Fibroblast of the aortic adventitia (primary cell): ENCODE results near the gene ZDHHC5. TPM values are rescaled to one million over a fixed set of nuclear protein-coding genes. Genes with fewer than 3 reads are reported as not detected.

Experiments used
- DNase-seq: peaks from one replicate; pipeline ENCODE4 v3.0.0-alpha.2; 2010; ENCODE audit warnings: low read depth
- H3K4me3 ChIP-seq: 2 replicates; pipeline ENCODE4 v1.5.1; 2011; ENCODE audit warnings: low read depth, mild to moderate bottlenecking, control low read depth, low read length, moderate library complexity
- total RNA-seq: library from RNA; depleted of rRNA; stranded (reverse); fragments of >200 nt; gene quantifications from 2 replicates; pipeline ENCODE4 v1.2.3, GENCODE V29; 2012; ENCODE audit warnings: low replicate concordance
- TF ChIP-seq, protein P1 (sequence below): IDR thresholded peaks from 2 replicates; pipeline ENCODE4 v1.5.1; 2011; ENCODE audit warnings: mild to moderate bottlenecking, low read length, control low read depth, inconsistent platforms; ENCODE audit not compliant: insufficient read depth

ZDHHC5 gene
- total RNA-seq, 1 donor, result 49.6 TPM

DNA sequence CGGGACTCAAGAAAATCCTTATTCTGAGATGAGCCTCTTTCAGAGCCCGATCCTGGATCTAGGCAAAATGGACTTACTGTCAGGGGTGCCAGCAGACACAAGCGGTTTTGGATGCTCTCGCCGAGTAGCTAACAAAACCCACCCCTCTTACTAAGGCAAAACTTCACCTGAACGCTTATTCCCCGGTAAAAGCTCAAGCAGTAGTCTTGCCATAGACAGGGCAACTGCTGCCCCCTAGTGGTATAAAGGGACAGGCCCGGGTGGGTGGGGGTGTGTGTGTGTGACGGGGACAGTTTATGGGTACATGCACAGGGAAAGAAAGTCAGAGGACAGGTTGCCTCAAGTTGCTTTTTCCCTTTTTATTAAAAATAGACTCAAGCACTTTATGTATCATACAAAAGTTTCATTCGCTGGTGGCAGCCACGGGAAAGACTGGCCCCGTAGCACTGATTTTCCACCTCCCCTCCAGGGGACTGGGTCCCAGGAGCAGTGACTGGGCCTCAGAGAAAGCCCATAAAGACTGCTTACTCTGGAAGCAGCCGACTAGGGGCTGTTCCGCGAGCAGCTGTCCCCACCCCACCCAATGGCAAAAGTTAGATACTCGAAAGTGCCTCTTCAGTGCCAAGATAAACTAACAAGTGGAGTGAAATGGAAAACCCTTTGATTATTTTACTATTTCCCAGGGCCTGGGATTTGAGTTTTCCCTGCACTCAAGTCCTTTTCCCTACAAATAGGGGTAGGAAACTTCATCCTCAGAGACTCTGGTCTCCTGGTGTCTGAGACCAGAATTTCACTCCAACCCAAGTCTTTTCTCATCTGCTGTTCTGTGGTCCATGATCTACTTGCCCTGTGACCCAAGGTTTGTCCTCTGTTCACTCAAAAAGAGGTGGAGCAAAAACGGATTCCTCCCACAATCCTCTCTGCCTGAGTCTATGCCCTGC lies 22.9 kb upstream of the ZDHHC5 start:
- TF ChIP-seq, protein P1, sequence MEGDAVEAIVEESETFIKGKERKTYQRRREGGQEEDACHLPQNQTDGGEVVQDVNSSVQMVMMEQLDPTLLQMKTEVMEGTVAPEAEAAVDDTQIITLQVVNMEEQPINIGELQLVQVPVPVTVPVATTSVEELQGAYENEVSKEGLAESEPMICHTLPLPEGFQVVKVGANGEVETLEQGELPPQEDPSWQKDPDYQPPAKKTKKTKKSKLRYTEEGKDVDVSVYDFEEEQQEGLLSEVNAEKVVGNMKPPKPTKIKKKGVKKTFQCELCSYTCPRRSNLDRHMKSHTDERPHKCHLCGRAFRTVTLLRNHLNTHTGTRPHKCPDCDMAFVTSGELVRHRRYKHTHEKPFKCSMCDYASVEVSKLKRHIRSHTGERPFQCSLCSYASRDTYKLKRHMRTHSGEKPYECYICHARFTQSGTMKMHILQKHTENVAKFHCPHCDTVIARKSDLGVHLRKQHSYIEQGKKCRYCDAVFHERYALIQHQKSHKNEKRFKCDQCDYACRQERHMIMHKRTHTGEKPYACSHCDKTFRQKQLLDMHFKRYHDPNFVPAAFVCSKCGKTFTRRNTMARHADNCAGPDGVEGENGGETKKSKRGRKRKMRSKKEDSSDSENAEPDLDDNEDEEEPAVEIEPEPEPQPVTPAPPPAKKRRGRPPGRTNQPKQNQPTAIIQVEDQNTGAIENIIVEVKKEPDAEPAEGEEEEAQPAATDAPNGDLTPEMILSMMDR, result peak; percentile 90
- peak; percentile 74 for DNase-seq
- H3K4me3 ChIP-seq, result no peak overlapping the region

DNA sequence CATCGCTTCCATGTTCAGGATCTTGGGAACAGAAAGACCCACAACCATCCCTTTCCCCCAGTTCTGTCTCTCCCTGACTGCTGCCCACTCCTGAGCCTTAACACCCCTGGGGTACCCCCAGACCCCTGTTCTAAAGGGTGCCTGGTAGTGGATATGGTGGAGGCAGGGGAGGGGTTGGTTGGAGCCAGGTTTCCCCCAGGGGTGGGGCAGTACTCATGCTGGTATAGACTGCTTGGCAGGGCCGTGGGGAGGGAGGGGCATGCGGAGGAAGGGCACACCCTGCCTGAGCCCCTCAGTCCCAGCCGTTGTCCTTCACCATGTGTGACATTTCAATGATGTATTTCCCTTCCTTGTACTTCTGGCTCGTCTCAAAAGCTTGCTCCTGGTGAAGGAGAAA lies 22.2 kb upstream of the ZDHHC5 start:
- DNase-seq, result no peak
- TF ChIP-seq, protein P1, result no peak
- H3K4me3 ChIP-seq, result no peak overlapping the region

DNA sequence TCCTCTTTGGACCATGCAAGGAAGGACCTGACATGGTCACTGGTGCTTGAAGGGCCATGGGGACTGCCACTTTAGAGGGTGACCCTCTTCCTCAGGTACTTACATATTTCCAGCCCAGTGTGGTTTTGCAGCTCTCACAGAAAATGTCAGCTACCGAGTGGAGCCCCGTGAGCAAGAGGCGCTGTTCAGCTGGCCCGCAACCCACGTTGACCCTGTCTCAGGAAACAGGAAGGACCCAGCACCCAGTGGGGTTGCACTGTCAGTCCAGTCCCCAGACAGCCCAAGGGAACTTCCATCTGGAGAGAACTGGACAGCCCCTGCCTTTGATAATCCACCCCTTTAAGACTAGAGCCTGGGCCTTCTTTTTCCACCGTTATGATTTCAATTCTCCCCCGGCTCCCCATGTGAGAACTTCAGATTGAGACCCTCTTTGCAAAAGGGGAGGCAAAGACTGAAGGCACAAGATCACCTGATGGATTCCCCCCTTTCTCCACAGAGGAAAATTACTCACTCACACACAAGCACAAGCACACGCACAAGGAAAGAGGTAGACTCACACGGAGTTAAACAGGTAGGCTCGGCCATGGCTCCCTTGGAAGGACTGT lies 21.6 kb upstream of the ZDHHC5 start:
- H3K4me3 ChIP-seq, result no peak overlapping the region
- no peak for DNase-seq
- TF ChIP-seq, protein P1, result no peak

DNA sequence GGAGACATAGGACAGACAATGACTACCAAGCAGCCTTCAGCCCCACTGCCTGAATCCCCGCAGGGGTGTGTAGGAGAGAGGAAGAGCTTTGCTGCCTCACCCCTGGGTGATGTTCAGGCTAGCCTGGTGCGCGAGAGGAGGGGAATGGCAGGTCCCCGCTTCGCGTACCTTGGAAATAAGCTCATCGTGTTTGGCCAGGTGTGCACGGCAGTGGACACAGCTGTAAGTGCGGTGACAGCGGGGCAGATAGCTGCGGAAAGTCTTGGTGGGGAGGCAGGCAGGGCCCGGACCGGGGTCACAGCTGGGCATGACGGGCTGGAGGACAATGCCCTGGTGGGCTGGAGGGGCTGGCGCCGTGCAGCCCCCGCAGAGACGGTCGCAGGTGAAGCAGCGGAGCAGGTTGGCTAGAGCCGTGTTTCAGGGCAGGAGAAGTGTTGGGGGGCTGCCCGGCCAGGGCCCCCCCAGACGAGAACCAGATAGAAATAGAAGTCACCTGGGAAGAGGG lies 21.1 kb upstream of the ZDHHC5 start:
- DNase-seq, result no peak
- H3K4me3 ChIP-seq, result no peak overlapping the region
- TF ChIP-seq, protein P1, result no peak

DNA sequence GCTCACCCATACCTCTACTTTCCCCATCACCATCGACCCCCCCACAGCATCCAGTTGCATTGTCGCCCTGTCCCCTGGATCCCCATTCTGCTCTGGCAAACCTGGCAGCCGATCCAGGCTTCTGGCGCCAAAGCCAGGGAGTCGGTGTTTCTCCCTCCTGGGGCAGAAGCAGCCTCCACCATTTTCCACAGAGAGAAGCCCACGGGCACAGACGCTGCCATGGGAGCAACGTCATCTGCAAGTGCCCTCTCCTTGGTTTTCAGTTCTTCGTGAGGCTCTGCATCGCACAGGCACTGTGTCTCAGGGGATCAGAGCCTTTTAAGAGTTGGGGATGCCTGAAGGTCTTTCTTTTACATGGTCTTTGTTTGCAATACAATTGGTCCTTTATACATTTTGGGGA lies 20.5 kb upstream of the ZDHHC5 start:
- no peak for DNase-seq

DNA sequence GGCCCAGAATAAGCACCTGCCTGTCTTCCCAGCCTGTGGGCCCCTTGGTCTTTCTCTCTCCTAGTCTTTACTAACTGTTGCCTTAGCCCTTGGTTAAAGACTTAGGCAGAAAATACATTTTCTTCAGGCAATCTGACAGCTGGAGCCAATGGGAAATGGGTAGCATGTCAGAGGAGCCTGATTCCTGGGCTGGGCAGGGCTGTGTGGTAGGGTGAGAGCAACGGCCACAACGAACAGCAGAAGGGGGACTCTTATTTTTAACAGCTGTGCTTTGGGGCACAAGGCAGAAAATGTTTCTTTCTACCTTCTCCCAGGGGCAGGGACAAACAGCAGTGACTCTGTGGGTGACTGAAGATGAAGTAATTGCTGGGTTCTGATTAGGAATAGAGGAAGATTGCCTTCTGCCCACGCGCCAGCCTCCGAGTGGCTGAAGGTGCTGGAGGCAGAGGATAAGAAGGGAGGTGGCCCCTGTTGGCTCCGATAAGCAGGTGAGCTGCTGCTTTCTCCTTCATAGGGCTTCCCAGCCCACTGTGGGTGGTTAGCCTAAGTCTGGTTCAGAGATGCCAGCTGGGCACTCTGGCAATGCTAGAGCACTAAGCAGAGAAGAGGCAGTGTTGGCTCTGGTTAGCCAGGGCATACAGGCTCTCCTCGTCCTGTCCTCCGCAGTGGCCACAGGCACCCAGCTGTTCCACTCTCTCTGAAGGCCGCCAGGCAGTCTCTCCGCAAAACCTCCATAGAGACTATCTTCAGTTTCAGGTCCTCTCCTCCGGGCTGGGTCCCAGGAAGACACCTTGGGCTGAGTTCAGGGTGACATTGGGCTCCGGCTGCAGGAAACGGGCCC lies 19.7 kb upstream of the ZDHHC5 start:
- peak overlapping the region; percentile 74 for H3K4me3 ChIP-seq
- TF ChIP-seq, protein P1, result no peak
- no peak for DNase-seq

More for the DNA sequence above, 20.5 kb upstream of the ZDHHC5 start:
- H3K4me3 ChIP-seq, result no peak overlapping the region
- TF ChIP-seq, protein P1, result no peak
